Measurements from ENCODE around the gene RUVBL1.

RUVBL1 gene

GRCh38 chr3:128062033-128062745 is 61.4 kb downstream of the RUVBL1 start:
- no peak for FAIRE-seq
- no peak for TF ChIP-seq POLR2A (IDR thresholded peaks at IDR 0.05; ENCODE audit: low read depth, low read length)
- DNase-seq (ENCODE audit: insufficient read length, low spot score), result no peak

DNA sequence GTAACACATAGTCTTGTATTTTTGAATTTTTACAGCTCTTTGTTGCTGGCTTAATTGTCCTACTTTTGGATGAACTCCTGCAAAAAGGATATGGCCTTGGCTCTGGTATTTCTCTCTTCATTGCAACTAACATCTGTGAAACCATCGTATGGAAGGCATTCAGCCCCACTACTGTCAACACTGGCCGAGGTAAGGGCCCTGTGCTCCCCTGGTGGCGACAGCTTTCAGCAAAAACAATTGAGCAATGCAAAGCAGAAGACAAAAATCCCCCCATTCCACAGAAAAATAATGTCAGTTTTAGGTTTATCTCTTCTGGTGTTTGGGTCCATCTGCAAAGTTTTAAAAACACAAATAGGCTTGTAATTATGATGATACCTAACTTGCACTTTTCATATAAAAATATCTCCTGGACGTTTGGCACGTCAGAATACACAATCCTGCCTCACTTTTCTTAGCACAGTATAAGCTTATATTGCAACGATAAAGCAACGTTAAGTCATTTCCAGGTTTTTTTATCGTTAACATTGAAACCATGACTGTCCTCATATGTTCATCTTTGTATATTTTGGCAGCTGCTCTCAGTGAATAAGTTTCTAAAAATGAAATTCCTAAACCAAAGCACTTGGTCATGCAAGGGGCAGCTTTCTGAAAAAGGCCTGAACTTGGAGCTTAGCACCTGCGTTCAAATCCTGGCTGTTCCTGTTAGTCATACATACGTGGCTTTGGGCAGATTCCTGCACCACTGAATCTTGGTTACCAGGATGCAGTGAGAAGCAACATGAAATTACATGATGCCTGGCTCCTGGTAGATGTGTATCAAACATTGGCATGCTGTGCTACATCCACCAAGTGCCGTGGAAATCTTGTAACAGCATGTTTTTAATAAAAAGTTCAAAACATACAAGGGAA is 62.9 kb downstream of the RUVBL1 start:
- DNase-seq (ENCODE audit: insufficient read length, low spot score) (no peak), FAIRE-seq (peak; percentile 27)
- TF ChIP-seq POLR2A (IDR thresholded peaks at IDR 0.05; ENCODE audit: low read depth, low read length), result no peak

DNA sequence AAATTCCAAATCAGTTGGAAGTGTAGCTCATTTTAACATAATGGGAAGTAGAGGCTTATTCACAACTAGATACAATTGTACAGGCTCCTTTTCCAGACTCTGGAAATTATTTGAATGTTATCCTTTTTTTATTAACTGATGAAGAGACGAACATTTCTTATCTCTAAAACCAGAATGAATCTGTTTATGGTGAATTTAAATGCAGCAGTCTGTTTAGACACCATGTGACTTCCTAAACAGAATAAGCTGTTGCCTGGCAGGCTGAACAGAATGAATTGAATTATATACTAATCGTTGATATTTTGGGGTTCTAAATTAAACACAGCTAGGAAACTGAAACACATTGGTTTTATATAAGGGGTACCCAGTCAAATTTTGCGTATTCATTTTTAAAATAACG is 67.4 kb downstream of the RUVBL1 start:
- FAIRE-seq, result no peak
- no peak for DNase-seq (ENCODE audit: insufficient read length, low spot score)
- TF ChIP-seq POLR2A (IDR thresholded peaks at IDR 0.05; ENCODE audit: low read depth, low read length), result no peak

DNA sequence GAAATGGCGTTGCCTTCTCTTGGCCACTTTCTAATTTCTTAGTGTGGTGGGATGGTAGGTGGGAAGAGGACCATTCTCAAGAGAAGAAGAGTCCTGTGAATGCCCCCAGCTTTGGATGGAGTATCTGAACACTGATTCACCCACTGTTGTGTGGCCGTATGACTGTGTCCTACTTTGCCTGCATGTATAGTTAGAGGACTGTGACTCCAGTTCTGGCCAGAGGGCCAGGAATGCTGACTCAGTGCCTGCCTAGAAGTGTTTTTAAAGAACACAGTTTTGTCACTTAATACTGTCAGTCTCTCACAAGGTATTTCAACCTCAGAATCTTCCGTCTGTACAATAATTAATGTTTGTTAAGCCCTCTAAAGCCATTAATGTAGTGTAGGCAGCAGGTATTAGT is 69.2 kb downstream of the RUVBL1 start:
- DNase-seq (ENCODE audit: insufficient read length, low spot score) (peak; percentile 57), FAIRE-seq (peak; percentile 38)
- no peak for TF ChIP-seq POLR2A (IDR thresholded peaks at IDR 0.05; ENCODE audit: low read depth, low read length)

DNA sequence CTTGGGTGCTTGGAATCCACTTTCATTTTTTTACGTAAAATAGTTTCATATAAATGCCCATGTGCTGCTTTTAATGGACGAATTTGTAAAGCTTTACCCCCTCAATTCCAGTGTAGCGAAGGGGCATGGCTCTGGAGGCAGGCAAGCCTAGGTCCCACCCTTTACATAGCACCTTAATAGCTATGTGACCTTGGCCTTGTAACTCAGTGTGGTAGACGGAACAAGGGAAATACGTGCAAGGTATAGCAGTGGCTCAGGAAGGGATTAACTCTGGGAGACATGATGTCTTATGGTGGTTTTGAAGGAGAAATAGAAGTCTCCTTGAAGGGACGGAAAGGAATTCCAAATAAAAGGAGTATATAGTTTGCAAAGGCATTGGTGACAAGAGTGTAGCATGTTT is 70.0 kb downstream of the RUVBL1 start:
- no peak for FAIRE-seq
- TF ChIP-seq POLR2A (IDR thresholded peaks at IDR 0.05; ENCODE audit: low read depth, low read length), result no peak
- DNase-seq (ENCODE audit: insufficient read length, low spot score), result no peak

DNA sequence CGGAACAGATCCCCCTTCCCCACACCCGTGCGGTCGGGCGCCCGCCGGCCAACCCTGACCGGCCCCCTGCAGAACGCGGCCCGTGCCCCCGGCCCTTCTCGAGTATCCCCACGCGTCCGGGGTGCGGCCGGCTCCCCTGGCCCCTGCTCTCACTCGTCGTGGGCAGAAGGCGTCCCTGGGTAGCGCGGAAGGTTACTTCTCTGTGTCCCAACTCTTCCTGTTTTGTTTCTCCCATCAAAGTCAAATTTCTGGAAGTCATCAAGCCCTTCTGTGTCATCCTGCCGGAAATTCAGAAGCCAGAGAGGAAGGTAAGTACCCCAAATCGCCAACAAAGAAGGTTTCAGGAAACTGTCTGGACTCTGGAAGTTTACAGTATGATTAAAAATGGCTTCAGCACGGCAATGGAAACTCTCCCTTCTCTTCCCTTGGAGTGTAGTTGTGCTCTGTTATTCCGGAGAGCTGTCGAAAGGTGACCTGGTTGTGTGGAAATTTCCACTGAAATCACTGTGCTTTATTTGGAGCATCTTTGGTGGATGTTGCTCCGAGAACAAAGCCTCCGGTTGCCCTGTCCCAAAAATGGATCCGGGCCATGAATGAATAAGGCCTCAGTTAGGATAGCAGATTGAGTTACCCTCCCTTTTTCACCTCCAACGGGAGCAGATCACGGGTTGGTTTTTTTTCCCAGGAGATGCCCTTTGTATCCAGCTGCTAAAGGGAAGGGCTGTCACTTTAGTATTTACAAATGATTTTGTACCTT is 70.8 kb downstream of the RUVBL1 start:
- FAIRE-seq (no peak), DNase-seq (ENCODE audit: insufficient read length, low spot score) (no peak)
- TF ChIP-seq POLR2A (IDR thresholded peaks at IDR 0.05; ENCODE audit: low read depth, low read length), result no peak

- no peak for FAIRE-seq
- peak; percentile 93 for DNase-seq (ENCODE audit: insufficient read length, low spot score)
- peak; percentile 94 for TF ChIP-seq POLR2A (IDR thresholded peaks at IDR 0.05; ENCODE audit: low read depth, low read length)
These were observed 71.6 kb downstream of the RUVBL1 start, which contains the start of gene SEC61A1 for GRCh38 chr3:128051837-128052594. TSS of gene SEC61A1 (plus strand) at chr3:128052437. CDS start at chr3:128052553, 116 bp downstream.

DNA sequence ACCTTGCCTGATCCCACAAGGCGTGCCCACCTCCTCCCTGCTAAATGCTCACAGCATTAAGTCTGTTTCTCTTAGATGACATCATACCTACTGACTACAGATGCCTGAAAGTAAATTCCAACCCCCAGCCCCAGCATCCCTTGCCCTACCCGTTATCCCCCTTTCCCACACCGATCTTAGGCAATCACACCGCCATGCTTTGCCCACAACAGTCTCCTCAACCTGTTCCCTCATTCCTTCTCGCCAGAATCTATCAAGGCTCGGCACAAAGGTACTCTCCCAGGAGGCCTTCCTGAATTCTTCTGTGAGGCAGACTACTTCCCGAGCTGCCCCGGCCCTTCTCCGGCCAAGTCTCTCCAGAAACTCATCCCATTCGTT is 72.2 kb downstream of the RUVBL1 start:
- TF ChIP-seq POLR2A (IDR thresholded peaks at IDR 0.05; ENCODE audit: low read depth, low read length), result no peak
- DNase-seq (ENCODE audit: insufficient read length, low spot score) (no peak), FAIRE-seq (no peak)

DNA sequence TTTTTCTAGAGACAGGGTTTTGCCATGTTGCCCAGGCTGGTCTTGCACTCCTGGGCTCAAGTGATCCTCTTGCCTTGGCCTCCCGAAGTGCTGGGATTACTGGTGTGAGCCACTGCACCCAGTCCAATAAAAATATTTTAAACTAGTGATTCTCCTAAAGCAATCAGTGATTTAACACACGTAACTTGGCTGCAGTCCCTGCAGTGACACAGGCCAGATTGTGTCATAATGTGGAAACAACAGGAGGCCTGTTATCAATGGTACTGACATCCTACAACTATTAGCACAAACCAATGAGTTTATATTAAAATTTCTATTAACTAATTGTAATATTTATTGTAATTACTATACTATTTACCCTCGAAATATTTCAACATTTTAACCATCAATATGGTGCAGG is 73.0 kb downstream of the RUVBL1 start:
- no peak for TF ChIP-seq POLR2A (IDR thresholded peaks at IDR 0.05; ENCODE audit: low read depth, low read length)
- DNase-seq (ENCODE audit: insufficient read length, low spot score) (no peak), FAIRE-seq (no peak)

DNA sequence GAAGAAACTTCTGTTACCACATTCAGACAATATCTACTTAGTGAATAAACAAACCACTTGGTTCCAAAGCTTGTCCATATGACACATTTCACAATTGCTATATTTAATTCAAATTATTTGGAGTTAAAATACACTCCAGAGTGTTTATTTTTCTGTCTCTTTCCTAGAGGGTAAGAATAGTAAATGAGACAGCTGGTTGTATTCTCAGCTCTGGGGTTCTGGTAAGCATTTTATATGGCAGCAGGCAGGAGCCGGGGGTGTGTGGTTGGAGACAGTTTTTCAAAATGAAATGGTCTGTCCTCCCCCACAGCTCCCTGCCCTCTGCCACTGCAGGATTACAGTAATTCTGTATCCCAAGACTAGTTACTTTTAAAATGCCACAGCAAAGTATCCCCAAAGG is 82.3 kb downstream of the RUVBL1 start:
- FAIRE-seq (no peak), DNase-seq (ENCODE audit: insufficient read length, low spot score) (no peak)
- no peak for TF ChIP-seq POLR2A (IDR thresholded peaks at IDR 0.05; ENCODE audit: low read depth, low read length)

- TF ChIP-seq POLR2A (IDR thresholded peaks at IDR 0.05; ENCODE audit: low read depth, low read length), result no peak
- DNase-seq (ENCODE audit: insufficient read length, low spot score) (no peak), FAIRE-seq (no peak)
These were observed 83.0 kb downstream of the RUVBL1 start for GRCh38 chr3:128040660-128041059.

GRCh38 chr3:128040041-128040440 is 83.6 kb downstream of the RUVBL1 start:
- DNase-seq (ENCODE audit: insufficient read length, low spot score), result no peak
- no peak for FAIRE-seq
- no peak for TF ChIP-seq POLR2A (IDR thresholded peaks at IDR 0.05; ENCODE audit: low read depth, low read length)

DNA sequence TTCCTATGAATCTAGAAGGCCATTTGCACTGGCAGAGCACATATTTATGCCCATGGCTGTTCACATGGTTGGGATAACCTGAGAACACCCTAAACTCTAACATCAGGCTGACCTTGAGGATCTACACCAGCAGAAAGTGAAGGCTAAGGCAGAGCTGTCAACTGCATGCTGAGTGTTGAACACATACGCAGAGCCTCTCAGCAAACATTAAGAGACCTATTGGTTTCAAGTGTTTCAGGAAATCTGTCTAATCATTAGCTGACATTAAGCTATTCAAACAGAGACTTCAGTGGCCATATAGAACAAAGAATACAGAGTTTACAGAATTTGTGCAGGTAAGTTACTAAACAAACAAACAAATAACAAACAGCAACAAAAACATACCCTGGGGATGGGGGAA is 87.5 kb downstream of the RUVBL1 start:
- FAIRE-seq (no peak), DNase-seq (ENCODE audit: insufficient read length, low spot score) (no peak)
- no peak for TF ChIP-seq POLR2A (IDR thresholded peaks at IDR 0.05; ENCODE audit: low read depth, low read length)
